ENCODE data around the gene LCE3C.
"Not testable (repeated sequence)": the region's sequence is repeated elsewhere in the genome, so short reads cannot be mapped to it uniquely, and the experiment has no call there.

Gene LCE3C, protein sequence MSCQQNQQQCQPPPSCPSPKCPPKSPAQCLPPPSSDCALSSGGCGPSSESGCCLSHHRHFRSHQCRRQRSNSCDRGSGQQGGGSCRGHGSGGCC

DNA sequence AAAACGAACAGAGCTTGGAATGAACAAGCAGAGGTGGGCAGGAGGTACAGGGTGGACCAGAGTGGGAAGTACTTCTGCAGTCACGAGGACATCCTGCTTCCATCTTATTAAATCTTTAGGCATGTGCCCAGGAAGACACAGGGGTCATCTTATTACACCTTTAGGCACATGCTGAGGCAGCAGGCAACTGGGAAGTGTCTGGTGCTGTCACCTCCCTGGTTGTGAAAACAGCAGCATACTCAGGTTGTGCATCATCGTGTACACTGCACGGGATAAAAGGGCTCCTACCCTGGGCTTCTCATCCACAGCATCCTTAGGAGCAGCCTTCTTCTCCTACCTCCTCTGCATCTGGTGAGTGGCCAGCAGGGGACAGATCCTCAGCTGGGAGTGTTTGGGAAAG lies at the start of gene LCE3C:
TSS of gene LCE3C (plus strand) at position 301 of the 400 bp plus-strand sequence. CDS start 498 bp downstream, outside the sequence.
- DNase-seq: no peak

DNA sequence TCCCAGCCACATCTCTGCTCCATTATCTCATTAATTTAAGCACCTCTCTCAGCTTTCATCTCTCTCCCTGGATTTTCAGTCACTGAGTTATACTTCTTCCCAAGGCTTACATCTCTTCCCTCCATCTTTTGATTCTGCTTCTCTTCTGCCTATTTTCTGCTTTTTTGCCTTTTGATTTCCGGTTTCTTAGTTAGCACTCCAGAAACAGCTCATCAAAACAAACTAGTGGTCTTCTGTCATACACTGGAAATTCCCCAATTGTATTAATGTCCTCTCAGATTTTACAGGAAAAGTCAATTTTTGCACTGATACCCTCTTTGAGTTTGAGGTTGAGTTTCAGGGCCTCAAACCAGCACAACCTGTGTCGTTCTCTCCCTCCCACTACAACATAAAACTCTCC lies 34.9 kb upstream of the LCE3C start:
- no peak for DNase-seq

DNA sequence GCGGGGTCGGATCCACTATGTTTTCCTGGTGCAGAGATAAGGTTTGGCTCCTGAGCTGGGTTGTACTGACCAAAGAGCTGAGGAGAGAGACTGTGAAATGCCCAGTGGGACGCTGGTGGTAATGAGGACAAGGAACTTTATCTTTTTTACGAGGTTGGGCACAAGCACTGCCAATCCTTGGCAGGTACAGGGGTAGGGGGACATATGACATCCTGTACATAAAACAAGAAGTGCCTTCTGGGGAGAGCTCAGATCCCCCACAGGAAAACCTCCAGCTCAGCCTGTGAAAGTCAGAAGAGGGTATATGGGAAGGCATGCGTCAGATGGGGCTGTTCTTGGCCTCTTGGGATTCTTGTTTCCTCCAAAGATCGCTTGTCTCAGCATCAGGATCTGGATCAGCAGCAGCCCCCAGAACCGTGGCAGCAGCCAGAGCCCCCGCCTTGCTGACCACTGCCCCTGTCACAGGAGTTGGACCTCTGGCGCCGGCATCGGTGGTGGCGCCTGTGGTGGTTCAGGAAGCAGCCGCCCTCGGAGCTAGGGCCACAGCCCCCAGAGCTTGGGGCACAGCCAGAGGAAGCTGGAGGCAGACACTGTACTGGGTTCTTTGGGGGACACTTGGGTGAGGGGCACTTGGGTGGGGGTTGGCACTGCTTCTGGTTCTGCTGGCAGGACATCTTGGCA lies 34.4 kb upstream of the LCE3C start:
- DNase-seq: no peak

DNA sequence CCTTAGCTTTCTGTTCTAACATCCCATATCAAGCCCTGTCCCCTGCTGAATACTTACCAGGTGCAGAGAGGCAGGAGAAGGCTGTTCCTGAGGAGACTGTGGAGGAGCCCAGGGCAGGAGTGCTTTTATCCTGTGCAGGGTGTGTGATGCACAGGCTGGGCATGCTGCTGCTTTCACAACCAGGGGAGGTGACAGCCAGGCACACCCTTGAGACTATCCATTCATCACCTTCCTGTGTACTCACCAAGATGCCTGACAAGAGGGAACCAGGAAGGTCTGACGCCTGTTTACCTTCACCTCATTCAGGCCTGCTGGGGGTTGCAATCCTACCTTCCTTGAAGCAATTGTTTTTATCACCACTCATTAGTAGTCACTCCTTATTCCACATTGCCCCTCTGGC lies 33.4 kb upstream of the LCE3C start, which contains the start of gene LCE3E:
TSS of gene LCE3E (minus strand) at position 100 of the 400 bp plus-strand sequence. CDS start 572 bp downstream, outside the sequence.
- no peak for DNase-seq

DNA sequence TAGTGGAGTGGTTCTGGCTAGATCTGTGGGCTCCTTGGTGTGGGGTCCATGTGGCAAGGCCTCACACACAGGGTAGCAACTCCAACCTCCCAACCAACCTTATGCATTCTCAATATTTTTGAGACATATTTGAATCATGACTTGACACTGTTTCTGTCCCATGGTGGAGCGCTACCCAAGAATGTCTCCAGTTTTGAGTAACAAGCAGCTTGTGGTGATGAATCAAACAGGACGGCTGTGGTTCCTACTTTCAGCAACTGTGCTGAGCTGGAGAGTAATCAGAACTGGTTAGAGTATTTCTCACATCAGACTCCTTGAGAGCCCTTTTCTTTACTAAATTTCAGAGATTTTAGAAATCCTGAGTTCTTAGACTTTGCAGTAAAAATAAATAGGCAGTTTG lies 22.9 kb upstream of the LCE3C start:
- DNase-seq: no peak

DNA sequence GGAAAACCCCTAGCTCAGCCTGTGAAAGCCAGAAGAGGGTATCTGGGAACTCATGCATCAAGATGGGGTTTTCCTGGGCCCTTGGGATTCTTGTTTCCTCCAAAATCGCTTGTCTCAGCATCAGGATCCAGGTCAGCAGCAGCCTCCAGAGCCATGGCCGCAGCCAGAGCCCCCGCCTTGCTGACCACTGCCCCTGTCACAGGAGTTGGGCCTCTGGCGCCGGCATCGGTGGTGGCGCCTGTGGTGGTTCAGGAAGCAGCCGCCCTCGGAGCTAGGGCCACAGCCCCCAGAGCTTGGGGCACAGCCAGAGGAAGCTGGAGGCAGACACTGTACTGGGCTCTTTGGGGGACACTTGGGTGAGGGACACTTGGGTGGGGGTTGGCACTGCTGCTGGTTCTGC lies 20.5 kb upstream of the LCE3C start:
- not testable (repeated sequence) for DNase-seq

DNA sequence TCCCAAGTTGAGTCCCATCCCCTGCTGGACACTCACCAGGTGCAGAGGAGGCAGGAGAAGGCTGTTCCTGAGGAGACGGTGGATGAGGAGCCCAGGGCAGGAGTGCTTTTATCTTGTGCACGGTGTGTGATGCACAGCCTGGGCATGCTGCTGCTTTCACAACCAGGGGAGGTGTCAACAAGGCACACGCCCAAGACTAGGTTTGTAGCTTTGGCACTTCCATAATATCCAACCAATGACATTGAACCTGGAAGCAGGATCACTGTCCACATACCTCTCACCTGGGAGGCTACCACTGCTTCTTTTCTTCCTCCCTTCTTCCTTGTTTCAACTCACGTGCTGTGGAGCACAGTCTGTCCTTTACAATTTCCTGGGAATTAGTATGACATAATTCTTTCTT lies 19.6 kb upstream of the LCE3C start, which contains the start of gene LCE3D:
TSS of gene LCE3D (minus strand) at position 84 of the 400 bp plus-strand sequence. CDS start 580 bp downstream, outside the sequence.
- no peak for DNase-seq

DNA sequence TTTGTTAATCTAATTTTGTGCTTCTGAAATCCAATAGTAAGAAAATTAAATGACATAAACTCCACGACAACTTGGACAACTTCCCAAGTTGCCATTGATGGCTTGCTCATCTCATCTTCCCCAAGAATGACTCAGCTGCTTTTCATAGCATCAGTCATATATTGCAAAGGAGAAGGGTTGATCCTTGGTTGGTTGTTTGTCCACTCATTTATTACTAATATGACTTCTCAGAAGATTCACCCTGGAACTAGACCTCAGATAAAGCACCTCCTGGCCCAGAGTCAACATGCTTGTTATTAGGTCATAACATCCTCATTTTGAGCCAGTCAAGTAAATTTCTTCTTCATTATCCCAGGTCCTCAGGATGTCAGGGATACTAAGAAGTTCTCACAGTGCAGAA lies 17.4 kb upstream of the LCE3C start:
- no peak for DNase-seq

DNA sequence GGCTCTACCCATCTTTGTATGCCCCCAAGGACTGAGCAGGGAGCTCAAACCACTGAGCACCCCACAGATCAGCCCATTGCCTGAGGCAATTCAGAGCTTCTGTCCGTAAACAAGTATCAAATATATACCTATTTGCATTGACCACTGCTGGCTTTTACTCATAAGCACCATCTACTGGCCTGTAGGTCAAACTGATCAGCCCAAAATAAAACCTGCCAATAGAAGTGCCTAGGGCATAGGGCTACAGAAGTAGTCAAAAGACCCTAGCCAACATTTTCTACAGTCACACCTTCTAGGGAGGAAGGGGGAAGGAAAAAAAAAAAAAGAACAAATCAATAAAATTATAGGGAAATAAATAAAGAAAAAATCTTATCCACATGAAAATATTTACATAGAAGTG lies 14.4 kb upstream of the LCE3C start:
- DNase-seq: no peak

DNA sequence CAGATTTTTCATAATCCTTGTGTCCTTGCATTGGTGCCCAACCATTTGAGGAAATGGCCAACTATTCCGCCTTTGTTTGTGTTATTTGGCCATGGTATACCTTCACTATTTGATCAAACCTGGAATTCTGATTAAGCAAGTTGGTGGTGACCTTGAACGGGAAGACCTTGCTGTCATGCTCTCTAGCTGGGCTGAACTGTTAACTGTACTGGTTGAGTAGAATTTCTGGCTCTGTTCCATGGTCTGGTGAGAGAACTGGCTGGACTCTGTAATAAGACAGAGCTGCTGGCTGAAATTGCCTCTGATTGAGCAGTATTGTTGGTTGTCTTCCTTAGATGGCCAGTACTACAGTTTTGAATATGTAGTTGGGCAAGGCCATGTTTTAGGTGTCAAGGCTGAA lies 3.0 kb upstream of the LCE3C start:
- no peak for DNase-seq

DNA sequence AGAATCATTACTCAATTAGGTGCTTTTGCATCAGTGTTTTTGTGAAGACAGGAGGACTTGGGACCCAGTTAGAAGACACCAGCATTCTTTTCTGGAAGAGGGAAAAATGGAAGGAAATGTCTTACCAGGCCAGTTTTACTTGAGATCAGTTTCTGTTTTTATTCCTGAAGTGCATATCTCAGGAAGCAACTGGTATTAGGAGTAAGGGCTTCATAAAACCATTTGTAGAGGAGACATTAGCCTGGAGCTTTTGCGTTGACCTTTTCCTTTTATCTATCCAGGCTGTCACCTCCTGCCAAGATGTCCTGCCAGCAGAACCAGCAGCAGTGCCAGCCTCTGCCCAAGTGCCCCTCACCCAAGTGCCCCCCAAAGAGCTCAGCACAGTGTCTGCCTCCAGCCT lies 13.5 kb downstream of the LCE3C start, which contains the start of gene LCE3B:
TSS of gene LCE3B (plus strand) at position 301 of the 400 bp plus-strand sequence. CDS start at position 301, 0 bp downstream.
- DNase-seq: no peak

DNA sequence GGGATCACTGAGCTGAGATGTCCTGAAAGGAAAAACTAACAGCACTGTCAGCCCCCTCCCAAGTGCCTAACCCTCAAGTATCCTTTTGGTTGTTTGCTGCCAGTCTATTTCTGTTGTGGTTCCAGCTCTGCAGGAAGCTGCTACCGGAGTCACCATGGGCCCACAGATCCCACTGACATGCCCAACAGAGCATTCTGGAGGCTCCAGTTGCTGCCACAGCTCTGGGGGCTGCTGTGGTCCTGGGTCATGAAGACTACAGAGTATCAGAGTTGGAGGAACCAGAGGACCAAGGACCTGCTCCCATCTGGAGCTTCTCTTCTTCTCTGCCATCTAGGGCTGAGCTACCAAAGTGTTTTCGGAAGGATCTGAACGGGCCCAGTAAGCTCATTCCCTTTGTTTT lies 22.0 kb downstream of the LCE3C start:
- DNase-seq: no peak

DNA sequence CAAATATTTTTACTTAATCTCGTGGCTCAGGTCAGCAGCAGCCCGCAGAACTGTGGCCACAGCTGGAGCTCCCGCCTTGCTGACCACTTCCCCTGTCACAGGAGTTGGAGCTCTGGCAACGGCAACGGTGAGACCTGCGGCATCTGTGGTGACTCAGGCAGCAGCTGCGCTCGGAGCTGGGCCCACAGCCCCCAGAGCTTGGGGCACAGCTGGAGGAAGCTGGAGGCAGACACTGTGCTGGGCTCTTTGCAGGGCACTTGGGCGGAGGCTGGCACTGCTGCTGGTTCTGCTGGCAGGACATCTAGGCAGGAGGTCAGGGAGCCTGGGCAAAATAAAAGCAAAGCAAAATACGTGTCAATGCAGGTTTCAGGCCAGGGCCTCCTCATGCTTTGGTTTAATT lies 22.8 kb downstream of the LCE3C start, which contains the start of gene LCE3A:
TSS of gene LCE3A (minus strand) at position 301 of the 400 bp plus-strand sequence. CDS start at position 301, 0 bp downstream.
- DNase-seq: no peak

DNA sequence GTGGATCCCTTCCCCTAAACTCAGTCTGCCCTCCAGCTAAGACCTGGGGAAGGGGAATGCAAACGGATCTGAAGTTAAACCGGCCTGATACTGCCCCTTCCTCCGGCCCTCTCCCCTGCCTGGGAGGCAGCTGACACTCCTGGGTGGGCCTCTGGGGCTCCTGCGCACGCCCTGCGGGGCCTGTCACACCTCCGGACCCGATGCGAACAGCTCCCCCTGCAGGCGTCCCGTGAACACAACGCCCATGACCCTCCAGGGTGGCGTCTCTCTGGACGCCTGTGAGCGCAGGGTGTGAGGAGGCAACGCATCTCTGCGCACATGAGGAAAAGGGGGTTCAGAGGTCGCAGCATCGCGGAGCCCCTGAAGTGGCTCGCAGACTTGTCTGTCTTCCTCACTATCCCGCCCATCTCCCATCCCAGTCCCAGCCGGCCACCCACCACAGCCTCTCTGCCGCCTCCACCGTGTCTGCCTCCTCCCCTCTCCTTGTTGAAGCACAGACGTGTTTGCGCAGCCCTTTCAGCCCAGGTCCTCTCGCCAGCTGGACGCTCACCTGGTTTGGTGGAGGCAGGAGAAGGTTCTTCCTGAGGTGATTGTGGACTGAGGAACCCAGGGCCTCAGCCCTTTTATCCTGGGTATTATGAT lies 23.3 kb downstream of the LCE3C start:
- DNase-seq: no peak

DNA sequence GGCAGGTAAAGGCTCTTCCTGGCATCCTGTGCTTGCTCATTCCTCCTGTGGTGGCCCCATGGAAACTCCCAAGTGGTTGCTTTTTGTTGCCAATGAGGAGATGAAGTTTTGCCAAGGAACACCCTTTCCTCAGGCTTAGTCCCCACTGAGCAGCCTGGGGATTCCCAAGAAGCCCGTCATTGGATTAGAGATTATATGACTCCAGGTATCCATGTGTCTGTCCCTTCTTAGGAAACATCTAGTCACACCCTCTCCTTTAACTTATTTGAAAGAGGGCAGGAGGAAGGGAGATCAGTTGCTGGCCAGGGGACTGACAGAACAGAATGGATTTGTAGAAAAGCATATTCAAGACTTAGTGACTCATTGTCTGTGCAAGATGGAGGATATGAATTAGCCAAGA lies 26.7 kb downstream of the LCE3C start:
- no peak for DNase-seq

DNA sequence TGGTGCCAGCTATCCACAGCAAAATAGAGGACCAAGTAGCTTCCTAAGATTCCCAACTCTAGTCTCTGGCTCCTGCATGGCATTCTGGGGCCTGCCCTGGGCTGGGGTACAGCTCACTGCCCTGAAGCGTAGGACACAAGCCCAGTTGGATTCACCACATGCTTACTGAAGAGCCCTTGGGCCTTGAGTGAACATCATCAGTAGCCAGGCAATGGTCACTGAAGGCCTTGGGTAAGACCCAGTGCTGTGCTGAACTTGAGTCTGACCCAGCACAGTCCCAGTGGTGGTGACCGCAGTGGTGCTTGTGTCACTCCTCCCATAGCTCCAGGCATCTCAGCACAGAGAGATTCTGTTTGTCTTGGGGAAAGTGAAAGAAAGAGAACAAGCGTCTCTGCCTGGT lies 30.6 kb downstream of the LCE3C start:
- DNase-seq: no peak

DNA sequence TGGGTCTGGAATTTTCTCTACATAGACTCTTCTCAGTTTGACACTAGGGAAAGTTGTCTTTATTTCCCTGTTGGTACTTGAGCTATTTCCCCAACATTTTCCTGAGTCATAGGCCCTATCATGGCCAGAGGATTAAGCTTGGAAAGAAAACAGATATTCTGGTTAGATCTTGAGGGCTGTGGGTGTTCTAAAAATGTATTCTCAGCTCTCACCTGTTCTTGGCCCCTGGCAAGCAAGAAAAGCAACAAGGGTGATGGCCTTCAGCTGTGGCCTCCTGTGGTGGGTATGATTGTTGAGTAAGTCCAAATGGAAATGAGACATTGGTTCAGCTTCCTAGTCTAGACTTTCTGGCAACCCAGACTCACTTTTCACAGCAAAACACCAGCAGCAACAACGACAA lies 40.3 kb downstream of the LCE3C start:
- no peak for DNase-seq

DNA sequence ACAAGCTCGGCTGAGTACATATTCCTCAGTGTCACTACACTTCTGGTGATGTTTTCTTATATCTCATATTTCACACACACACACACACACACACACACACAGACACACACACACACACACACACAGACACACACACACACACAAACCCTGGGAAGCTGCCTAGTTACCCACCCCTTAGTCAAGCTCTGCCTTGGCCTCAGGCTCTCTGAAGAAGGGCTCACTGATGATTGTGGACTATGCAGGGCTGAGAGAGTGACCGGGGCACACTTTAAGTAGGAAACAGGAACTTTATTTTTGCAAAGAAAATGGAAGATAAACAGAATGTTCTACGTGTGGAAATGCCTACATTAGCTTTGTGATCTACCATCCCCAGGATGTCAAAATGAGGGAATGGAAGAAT lies 43.9 kb downstream of the LCE3C start:
- no peak for DNase-seq

DNA sequence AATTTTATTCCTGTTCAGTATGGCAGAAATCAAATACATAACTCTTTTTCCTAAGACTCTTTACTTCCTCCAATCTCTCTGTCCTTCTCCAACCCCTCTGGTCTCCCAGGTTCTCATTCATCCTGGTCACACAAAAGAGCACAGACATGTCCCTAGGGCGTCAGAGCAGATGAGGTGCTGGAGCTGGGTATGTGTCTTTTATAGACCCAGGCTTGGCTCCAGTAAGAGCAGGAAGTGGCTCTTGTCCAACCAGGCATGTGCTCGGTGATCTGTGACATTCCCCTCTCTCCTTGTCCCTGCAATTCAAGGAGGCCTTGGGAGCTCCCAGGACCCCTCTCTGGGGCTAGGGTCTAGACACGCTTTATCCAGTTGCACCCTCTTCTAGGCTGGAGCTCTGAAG lies 45.1 kb downstream of the LCE3C start:
- no peak for DNase-seq

DNA sequence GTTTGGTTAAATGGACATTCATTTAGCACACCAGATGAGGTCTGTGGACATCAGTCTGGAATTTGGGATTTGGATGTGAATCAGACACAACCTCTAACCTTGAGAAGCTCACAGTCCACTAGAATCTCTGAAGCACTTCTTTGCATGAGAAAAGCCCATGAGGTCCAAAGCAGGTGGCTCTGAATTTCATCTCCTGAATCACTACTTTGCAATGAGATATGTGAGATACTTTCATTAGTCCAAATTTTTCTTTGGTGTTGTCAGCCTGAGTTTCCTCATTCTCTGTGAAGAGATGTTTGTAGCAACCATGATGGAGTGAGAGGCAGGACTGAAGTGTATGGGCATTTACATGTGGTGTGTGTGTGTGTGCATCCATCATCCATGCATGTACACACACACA lies 46.6 kb downstream of the LCE3C start:
- DNase-seq: no peak

All from CD4-positive, alpha-beta T cell treated with Interleukin-15 for 1 hour (primary cell).